ENCODE measurements around the gene ADCY2. TPM values are rescaled to one million over a fixed set of nuclear protein-coding genes. Genes with fewer than 3 reads are reported as not detected.

Gene ADCY2
- total RNA-seq, 1 experiment from 2014 or later = 31.3 TPM

DNA sequence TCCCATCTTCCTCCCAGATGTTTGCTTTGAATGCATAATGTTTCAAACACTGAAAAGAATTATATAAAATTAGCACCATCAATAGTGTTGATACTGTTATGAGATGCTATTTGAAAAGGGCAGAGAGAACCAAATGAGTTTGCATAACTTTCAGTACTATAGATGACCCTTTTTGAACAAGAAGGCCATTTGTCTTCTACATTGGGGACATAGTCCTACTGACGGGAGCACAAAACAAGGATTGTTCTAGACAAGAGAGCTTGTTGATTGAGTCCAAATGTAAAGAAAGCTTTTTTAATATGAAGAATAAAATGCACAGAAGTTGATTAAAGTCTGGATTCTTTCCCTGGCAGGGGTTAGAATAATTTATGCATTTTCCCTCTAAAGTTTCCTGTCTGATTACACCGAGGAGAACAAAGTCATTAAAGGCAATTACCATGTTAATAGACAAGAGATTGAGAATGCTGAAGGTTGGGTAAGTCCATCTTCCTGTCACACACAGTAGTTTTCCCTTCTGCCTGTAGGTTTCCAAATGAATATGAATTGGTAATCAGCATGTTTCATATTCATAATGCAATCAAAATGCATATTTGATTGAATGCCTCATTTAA, 32.8 kb upstream of the ADCY2 start:
- no peaks in the 10 kb centered on the region for H4K20me1 ChIP-seq (ENCODE audit: control insufficient read depth, insufficient read depth, insufficient read length)
- no peaks in the 10 kb centered on the region for H3K9me3 ChIP-seq (ENCODE audit: control insufficient read depth, low read depth, low read length)
- H3K4ac ChIP-seq (ENCODE audit: low read depth, low read length) = no peak overlapping the region
- H3K4me2 ChIP-seq (ENCODE audit: insufficient read depth, insufficient read length, low read length) = no peak overlapping the region
- no peak overlapping the region for H2BK120ac ChIP-seq (ENCODE audit: low read depth, low read length, poor library complexity, severe bottlenecking)
- H3K79me1 ChIP-seq (ENCODE audit: insufficient read depth, low read depth, low read length, poor library complexity, severe bottlenecking) = no peaks in the 10 kb centered on the region
- peaks cover 5 to 16% of the 10 kb centered on the region in 2 experiments; a peak in 4 of 5 replicates for H3K9me3 Mint-ChIP-seq
- no peak overlapping the region for H3T11ph ChIP-seq (ENCODE audit: low read length)
- no peak overlapping the region for H2BK5ac ChIP-seq (ENCODE audit: insufficient read length, low read length)
- H4K91ac ChIP-seq (ENCODE audit: insufficient read length, low read depth, low read length) = no peak overlapping the region
- no peak overlapping the region for H3K23ac ChIP-seq (ENCODE audit: insufficient read length, low read depth, low read length)
- H3K79me2 ChIP-seq (ENCODE audit: insufficient read depth, low read length) = no peaks in the 10 kb centered on the region
- H3K9ac ChIP-seq (ENCODE audit: extremely low read depth, insufficient read length, low read length) = no peak overlapping the region
- peaks cover 2 to 20% (median 17%) of the 10 kb centered on the region in 3 experiments for H3K36me3 Mint-ChIP-seq (ENCODE audit: insufficient read depth in 1 of 3, low read depth in 3 of 3)
- no peaks in the 10 kb centered on the region for H3K27me3 Mint-ChIP-seq (ENCODE audit: low read depth)
- no CpG with 5 or more reads among the region's 2 CpGs for WGBS (ENCODE audit: extremely low coverage, insufficient read length, low lambda C conversion rate)
- no peak overlapping the region for H2AK5ac ChIP-seq (ENCODE audit: insufficient read length, low read length)
- no peak overlapping the region for H3K18ac ChIP-seq (ENCODE audit: insufficient read length, low read depth, low read length)
- TF ChIP-seq CTCF (conservative IDR thresholded peaks at IDR 0.05) = no peak
- no peak overlapping the region for H3K27ac Mint-ChIP-seq
- no peak overlapping the region for H2BK20ac ChIP-seq (ENCODE audit: low read depth, low read length, poor library complexity, severe bottlenecking)
- H3K4me1 Mint-ChIP-seq = peaks cover 29 to 45% of the 10 kb centered on the region in 2 experiments
- H2BK12ac ChIP-seq (ENCODE audit: insufficient read length, low read depth, low read length) = no peak overlapping the region
- H4K8ac ChIP-seq (replicated peaks; ENCODE audit: insufficient read length, low read depth, low read length) = no peak overlapping the region
- no peak overlapping the region for H3K14ac ChIP-seq (ENCODE audit: insufficient read depth, low read length)
- H3K4me3 Mint-ChIP-seq = no peak overlapping the region
- H2BK15ac ChIP-seq (ENCODE audit: low read depth, low read length) = no peak overlapping the region
- no peak for DNase-seq
- peaks cover 9% of the 10 kb centered on the region; the same call in 1 of the 2 replicates for H3K4me1 ChIP-seq (ENCODE audit: insufficient read depth, low read length)
- H3K27me3 ChIP-seq (ENCODE audit: insufficient read depth, low read length) = no peaks in the 10 kb centered on the region
- H3K56ac ChIP-seq (ENCODE audit: insufficient read length, low read depth, low read length) = no peak overlapping the region
- no peak overlapping the region for H3K27ac ChIP-seq (ENCODE audit: insufficient read length, low read depth, low read length)
- H3K23me2 ChIP-seq (ENCODE audit: insufficient read length, low read depth, low read length, poor library complexity, severe bottlenecking) = no peaks in the 10 kb centered on the region
- no peak overlapping the region for H2AFZ ChIP-seq (ENCODE audit: low read length)
- no peak overlapping the region for H4K5ac ChIP-seq (ENCODE audit: insufficient read length, low read depth, low read length)

All from H9 (cell line).